Activated gamma-delta T cell treated with anti-CD3 and anti-CD28 coated beads, Interleukin-2, amount 50 U/mL, for 16 hours (primary cell): ENCODE results near the gene SLC7A10.

Source experiments
- DNase-seq: peaks from one replicate; pipeline ENCODE4 v3.0.0-alpha.2; 2020; ENCODE audit warnings: low read depth

The SLC7A10 gene

DNA sequence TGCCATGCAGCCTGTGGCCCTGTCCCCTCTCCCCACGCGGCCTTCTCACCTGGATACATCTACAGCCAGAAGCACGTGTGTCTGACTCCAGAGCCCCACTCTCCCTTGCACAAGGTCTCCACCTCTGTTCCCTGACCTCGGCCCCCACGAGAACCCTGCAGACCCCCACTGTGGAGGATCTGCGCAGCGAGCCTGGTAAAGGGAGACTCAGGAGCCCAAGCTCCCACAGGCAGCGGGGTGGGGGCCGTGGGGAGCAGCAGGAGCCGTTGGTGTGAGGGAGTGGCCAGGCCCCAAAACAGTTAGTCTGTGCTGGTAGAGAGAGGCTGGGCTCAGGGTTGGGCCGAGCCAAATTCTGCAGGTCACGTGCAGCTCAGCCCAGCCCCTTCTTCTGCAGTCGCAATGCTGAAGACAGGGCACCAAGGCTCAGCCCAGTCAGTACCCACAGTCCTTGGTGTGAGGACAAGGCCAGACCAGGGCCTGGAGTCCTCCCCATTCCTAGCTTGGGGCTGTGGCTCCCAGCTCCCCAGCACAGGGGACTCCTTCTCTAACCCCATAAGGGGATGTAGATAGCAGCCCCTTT lies 28.7 kb upstream of the SLC7A10 start:
- no peak for DNase-seq

DNA sequence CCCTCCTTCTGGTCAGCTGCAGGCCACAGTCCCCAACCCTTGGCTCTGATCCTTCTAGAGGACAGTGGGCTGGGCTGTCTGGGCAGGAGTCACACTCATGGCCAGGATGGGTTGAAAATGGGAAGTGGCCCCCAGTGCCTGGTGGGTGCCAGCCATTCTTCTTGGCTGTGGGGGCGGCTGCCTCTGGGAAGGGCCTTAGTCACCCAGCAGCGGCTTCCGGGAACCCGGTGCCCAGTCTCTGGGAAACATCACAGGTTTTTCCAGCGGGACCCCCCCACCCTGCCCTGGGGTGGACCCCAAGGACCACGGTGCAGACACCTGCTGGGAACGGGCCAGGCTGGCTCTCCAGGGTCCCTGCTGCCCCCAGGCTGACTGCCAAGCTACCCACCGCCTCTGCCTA lies 27.3 kb upstream of the SLC7A10 start:
- no peak for DNase-seq

- no peak for DNase-seq
These were observed 26.8 kb upstream of the SLC7A10 start for GRCh38 chr19:33252418-33252962.

DNA sequence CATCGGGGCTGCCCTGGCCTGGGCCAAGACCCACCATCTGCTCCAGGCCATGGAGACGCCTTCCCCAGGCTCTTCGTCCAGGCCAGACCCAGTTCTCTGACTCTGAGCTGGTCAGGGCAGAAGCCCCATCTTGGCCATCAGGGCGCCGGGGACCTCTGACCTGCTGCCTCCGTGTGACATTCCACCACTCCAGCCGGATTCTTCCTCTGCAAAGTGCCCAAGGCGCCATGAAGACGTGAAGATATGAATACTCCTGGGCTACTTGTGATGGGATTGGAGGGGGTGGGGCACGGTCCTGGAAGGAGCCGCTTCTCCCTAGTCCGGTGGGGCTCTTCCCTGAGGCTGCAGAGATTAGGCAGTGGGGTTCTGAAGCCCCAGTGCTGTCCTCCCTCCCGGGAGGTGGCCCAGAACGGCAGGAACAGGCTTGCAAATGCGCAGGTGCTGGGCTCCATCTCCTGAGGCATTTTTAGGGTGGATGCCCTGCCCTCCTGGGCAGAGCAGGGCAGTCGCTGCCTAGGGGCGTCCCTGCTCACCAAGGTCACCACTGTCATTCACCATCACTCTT lies 26.0 kb upstream of the SLC7A10 start:
- DNase-seq: no peak

DNA sequence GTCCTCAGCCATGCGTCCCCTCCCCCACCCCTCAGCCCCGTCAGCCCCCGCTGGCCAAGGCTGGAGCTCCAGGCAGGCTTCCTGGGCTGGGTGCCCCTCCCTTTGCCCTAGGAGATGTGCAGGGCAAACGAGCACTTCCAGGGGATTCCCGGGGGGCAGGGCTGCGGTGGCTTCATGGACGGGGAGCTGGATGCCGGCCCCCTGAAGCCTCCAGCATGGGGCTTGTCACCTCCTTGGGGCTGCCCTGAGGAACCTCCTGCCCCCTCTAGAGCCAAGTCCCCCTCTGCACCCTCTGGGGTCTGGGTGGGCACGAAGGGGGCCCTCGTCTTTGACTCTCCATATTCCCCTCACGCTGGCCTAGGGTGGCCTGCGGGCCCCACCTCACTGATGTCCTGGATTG lies 25.4 kb upstream of the SLC7A10 start:
- no peak for DNase-seq

DNA sequence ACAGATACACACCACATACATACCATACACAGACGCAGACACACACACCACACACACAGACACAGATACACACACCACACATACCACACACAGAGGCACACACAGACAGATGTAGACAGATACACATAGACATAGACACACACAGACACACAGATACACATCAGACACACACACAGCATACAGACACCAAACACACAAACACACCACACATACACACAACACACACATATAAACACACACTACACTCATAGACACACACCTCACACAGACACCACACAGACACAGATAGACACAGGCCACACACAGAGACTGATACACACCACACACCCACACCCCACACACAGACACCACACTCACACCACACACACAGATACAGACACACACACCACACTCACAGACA lies 24.9 kb upstream of the SLC7A10 start:
- no peak for DNase-seq

- DNase-seq: no peak
These were observed 24.2 kb upstream of the SLC7A10 start for GRCh38 chr19:33249740-33250366.

DNA sequence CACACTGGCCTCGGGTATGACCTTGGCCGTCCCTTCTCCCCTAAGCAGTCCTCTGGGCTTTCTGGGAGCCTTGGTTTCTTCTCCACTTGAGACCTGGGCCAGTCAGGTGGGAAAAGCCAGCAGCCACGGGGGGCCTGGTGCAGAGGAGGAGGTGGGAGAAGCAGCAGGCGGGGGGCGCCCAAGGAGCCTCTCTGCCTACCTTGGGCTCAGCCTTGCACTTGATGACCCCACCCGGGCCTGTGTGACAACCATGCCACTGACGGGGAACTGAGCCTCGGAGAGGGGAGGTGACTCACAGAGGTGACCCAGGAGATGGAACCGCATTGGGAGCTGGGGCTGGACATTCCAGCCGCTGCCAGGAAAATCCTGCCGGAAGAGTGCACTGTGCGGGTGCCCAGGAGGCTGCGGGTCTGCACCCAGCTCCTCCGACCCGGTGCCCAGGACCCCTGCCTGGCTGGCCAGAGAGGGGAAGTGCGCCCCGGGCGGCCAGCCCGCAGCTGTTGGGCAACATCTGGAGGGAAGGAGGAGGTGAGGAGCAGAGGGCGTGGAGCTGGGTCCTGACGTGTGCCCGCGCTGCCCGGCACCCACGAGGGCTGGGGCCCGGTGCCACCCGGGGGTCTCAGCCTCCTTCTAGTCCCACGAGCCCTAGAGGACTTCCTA lies 23.4 kb upstream of the SLC7A10 start:
- DNase-seq: no peak

- DNase-seq: no peak
These were observed 22.9 kb upstream of the SLC7A10 start for GRCh38 chr19:33248553-33248953.

DNA sequence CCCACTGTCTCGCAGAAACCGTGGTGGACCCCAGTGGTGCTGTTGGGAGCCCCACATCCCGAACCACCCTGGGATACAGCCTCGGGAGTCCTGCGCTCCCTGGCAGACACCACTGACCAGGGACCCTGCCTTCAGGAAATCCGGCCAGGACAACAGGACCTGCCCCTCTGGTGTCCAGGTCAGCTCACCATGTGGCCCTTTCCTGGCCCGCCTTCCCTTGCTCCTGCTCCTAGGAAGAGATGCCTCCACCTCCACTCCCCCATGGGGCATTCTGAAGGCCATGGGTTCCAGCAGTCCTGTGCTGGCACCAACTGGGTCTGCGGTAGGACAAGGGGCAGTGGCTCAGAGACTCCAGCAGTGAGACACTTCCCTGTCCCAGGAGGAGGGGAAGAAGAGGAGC lies 22.5 kb upstream of the SLC7A10 start:
- no peak for DNase-seq

DNA sequence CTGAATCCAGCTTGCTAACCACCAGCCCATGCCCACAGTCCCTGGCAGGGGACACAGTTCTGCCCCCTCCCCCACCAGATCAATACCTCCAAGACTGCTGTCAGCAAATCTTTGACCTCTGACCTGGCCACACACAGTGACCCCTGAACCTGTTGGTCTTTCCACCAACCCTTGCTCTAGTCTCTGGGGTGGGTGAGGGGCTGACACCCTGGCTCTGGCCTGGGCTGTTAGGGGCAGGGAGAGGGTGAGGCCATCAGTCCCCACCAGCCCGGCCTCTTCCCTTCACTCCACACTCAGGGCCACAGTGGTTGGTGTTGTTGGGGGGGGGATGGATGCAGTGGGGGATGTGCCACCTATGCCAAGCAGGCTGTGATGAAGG lies 21.8 kb upstream of the SLC7A10 start:
- no peak for DNase-seq

- DNase-seq: no peak
These were observed 21.2 kb upstream of the SLC7A10 start for GRCh38 chr19:33246709-33247440.

- no peak for DNase-seq
These were observed 20.5 kb upstream of the SLC7A10 start for GRCh38 chr19:33245948-33246708.

DNA sequence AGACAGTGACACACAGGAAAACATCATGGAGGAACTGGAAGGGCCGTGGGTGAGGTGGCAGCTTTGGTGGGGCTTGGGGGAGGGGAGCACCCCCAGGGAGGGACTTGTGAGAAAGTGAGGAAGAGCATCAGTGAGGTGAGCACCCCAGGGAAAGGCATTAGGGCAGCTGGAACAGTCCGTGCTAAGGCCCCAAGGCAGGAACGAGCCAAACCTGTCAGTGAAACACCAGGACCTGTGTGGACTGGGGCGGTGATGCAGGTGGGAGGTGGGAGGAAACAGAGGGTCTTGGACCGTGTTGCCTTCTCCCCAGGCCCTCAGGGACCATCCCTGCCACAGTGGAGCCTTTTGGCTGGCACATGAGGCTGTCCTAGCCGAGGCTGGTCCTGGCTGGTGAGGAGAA lies 17.3 kb upstream of the SLC7A10 start:
- no peak for DNase-seq

DNA sequence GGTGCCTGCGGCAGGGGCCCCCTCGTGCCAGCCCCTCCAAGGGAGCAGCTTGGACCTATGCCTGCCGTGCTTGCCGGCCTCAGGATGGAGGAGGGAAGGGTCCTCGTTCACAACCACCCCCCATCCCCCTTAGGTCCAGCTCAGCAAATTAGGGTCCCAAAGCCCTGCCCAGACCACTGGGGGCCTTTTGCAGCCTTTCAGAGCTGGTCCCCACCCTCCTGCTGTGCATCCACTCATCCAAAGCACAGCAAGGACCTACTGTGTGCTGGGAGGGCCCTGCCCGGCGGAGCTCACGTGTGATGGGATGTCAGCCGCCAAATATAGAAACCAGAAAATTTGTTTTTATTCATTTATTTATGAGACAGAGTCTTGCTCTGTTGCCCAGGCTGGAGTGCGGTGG lies 16.5 kb upstream of the SLC7A10 start:
- DNase-seq: no peak

DNA sequence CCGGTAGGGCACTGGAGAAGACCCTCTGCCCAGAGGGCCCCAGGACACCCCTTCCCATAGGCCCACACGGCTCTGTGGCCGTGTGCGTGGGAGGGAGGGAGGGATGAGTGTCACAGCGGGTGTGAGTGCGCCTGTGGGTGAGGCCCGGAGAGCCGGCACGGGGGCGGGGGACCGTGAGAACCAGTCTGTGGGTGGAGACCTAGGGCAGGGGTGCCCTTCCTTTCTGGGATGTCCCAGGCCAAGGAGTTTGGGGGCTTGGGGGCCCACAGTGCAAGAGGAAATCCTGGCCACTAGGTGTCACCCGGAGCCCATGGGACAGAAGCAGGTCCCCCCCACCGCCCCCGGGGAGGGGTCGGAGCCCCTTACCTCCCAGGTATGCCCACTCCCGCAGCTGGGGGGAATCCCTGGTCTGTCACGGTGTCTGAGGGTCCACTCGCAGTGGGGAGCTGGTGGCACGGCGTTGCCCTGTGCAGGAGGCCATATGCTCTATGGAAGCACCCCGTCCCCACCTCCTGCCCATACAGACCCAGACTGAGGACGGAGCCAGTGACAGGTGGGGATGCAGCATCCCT lies 16.0 kb upstream of the SLC7A10 start:
- DNase-seq: no peak

- no peak for DNase-seq
These were observed 15.5 kb upstream of the SLC7A10 start for GRCh38 chr19:33241091-33241529.

GRCh38 chr19:33240181-33240771 lies 14.6 kb upstream of the SLC7A10 start:
- DNase-seq: no peak

- DNase-seq: no peak
These were observed 13.7 kb upstream of the SLC7A10 start for GRCh38 chr19:33239223-33239975.

- DNase-seq: no peak
These were observed 13.0 kb upstream of the SLC7A10 start for GRCh38 chr19:33238481-33239149.
